Activated CD4-positive, CD25-positive, alpha-beta regulatory T cell treated with anti-CD3 and anti-CD28 coated beads, Interleukin-2, amount 50 U/mL, for 72 hours (primary cell): ENCODE results near the gene APOBEC3G.

Experiments
- DNase-seq: peaks from one replicate; pipeline ENCODE4 v3.0.0; 2021

Gene APOBEC3G

GRCh38 chr22:39125622-39126021 lies 48.5 kb downstream of the APOBEC3G start:
- no peak for DNase-seq

DNA sequence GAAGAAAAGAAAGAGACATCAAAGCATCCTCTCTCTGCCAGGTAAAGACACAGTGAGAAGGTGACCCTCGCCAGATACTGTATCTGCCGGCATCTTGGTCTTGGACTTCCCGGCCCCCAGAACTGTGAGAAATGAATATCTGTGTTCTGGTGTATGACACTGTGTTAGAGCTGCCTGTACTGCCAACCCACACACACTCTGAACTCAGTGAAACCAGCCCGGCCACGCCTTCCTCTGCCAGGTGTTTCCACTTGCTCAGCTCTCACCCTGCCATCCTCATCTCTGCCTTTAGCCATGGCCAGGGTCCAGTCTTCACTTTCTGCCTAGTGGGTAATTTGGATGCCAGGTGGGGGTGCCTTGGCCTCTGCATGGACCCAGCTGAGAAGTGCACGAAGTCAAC lies 51.4 kb downstream of the APOBEC3G start:
- DNase-seq = no peak

DNA sequence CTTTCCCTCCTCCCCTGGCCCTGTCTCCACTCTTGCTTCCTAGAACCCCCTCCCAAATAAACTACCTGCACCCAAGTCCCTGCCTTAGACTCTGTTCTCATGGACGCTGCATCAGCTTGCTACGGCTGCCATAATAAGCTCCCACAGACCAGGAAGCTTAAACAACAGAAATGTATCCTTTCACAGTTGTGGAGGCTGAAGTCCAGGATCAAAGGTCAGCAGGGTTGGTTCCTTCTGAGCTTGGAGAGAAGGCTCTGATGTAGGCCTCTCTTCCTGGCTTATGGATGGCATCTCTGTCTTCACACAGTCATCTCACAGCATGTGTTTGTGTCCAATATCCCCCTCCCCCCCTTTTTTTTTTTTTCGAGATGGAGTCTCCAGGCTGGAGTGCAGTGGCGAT lies 52.0 kb downstream of the APOBEC3G start:
- no peak for DNase-seq

DNA sequence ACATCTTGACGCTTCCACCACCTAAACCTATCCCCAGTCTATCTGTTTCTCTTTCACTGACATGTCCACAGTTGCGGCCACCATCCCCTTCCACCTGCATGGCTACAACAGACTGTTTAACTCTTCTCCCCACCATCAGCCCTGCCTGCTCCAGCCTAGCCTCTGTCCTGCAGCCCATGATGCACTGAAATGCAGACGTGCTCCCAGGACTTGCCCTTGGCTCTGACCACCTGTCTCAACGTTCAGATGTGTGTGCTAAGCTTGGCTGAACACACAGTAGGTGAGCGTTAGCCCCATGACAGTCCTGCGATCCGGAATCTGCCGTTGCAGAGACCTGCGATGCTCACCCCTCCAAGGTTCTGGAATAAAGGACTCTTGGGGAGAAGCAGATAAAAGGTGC lies 52.7 kb downstream of the APOBEC3G start:
- no peak for DNase-seq

- no peak for DNase-seq
Observed at GRCh38 chr22:39130152-39130704, 53.2 kb downstream of the APOBEC3G start.

DNA sequence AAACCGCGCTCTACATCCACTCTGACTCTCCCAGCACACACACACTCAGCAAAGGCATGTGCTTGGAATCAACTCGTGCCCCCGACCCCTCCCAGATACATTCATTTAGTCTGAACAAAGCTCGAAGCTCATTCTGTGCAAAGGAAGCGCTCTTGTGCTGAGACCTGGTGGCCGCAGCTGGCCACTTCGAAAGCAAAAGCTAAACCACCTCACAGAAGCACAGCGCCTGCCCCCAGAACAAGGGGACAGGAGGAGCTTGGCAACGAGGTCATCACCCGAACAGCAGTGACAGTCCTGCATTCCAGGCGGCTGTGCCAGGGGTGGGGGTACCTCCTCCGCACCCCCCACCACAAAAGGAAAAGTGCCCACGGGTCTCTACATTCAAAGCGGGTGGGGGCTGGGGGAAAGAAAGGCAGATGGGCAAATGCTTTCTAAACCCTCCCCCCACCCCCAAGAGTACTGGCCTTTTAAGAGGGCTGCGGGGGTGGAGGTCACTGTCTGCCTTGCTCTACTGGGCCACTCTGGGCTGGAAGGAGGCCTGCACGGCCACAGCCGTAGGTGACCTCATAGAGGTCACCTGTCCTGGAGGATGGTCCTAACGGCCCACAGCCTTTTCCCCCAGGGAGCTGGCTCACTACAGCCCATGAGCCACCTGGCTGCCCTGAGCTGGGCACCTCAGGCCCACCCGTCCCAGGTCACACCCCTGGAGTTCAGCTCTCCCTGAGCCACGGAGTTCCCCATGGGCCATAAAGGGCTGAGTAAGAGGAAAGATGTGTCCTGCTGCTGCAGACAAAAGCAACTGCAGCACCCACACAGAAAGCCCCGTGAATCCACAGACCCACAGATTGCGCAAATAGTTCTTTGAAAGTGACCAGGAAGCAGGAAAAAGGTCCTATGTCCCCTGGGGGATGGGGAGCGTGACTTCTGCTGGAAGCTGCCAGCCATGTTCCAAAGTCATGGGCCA lies 54.1 kb downstream of the APOBEC3G start:
- no peak for DNase-seq

DNA sequence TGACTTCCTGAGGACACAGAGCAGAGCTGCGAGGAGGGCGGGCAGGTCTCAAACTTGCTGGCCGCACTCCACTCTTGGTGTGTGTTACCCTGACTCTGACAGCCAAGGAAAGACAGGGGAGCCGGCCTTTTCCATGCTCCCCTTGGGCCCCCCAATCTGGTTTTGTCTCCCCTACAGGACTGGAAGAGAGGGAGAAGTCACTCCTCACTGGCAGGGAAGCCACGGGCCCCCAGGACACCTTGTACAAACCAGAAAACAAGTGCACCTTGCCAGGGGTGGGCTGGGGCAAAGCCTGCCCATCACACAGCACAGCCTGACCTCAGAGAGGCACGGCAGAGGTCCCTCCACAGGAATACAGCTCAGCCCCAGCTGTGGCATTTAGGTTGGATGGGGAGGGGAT lies 55.2 kb downstream of the APOBEC3G start:
- no peak for DNase-seq

- DNase-seq = no peak
Observed at GRCh38 chr22:39132871-39133524, 55.9 kb downstream of the APOBEC3G start.

DNA sequence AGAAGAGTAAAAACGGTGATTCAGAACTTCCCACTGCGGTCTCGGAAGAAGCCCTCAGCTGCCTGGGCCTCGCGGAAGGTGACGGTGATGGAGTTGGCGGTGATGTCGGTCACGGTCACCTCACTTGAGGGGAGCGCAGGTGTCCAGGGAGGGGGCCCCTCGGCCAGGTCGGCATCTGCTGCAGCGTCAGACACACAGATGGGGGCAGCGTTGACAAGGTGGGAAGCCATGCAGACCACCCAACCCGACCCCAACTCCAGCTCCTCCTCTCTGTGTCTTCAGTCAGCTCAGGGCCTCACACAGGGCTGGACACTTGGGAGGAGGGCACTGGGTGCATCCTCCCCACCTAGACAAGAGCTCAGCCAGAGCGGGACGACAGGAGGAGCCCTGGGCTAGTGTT lies 56.8 kb downstream of the APOBEC3G start:
- no peak for DNase-seq

DNA sequence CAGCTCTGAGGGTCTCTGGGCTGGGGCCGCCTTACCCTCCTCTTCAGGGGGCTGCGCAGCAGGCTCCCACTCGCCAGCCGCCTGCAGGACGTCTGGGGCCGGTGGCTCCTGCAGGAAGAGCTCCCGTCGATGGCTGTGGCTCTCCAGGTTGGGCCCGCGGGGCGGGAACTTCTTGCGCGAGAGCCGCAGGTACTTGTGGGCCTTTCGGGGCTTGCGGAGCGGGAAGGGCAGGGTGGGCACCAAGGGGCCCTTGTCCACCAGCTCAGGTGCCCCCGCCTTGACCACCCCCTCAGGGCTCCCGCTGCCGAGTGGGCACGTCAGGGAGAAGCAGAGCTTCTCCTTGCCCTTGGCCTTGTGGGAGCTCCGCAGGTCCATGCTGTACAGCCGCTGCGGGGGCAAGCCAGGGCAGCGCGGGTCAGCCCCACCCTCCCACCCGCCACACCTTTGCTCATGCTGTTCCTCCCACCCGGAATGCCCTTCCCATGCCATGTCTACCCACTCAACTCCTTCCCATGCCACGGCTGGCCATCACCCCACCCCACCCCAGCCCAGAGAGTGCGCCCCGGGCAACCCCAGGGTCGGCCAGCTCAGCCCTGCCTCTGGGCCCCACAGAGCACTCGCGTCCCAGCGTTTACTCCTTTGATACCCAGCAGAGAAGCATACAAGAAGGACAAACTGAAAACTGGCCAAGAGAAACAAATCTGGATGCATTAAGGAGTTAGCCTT lies 57.5 kb downstream of the APOBEC3G start:
- no peak for DNase-seq

- no peak for DNase-seq
Observed at GRCh38 chr22:39135092-39135896, 58.2 kb downstream of the APOBEC3G start.

- no peak for DNase-seq
Observed at GRCh38 chr22:39136317-39136716, 59.2 kb downstream of the APOBEC3G start.
